Embryonic facial prominence (tissue), 1 donor: ENCODE data around the gene TRIM33.

ENCODE experiments used
- DNase-seq: peaks from one replicate; pipeline ENCODE4 v3.0.0-alpha.2; 2016; ENCODE audit errors: extremely low spot score

Gene TRIM33

GRCh38 chr1:114349891-114350605 lies 161.0 kb downstream of the TRIM33 start:
- no peak for DNase-seq

- no peak for DNase-seq
These were observed 163.4 kb downstream of the TRIM33 start for GRCh38 chr1:114347431-114348209.

- peak; percentile 86 for DNase-seq
These were observed 164.4 kb downstream of the TRIM33 start for GRCh38 chr1:114346480-114347029.

GRCh38 chr1:114345930-114346479 lies 165.0 kb downstream of the TRIM33 start:
- DNase-seq: no peak

- no peak for DNase-seq
These were observed 166.3 kb downstream of the TRIM33 start for GRCh38 chr1:114344656-114345055.
